ENCODE data around the gene HECTD3. TPM values are rescaled to one million over a fixed set of nuclear protein-coding genes. Genes with fewer than 3 reads are reported as not detected.

HECTD3 gene
- total and polyA plus RNA-seq, 8 donors = 15.6 to 104 (median 28.8) TPM

DNA sequence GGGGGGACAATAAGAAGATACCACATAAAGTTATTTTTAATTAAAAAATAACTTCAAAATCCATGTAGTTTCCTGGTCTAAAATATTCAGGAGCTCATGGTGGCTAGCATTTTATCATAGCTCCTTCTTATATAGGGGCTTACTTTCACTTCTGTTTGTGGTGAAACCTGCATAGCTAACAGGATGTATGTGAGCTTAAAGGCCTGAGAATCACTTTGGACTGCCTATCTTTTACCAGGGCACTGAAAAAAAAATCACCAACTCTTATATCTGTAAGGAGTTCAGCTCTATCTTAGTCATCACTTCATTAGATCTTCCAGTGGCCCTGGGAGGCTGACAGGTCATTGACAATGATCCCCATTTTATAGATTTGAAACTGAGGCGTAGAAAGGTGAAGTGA lies 22.2 kb upstream of the HECTD3 start:
- TF ChIP-seq POLR2AphosphoS5 (IDR thresholded peaks at IDR 0.05) (no peak), POLR2A (IDR thresholded peaks at IDR 0.05) (no peak), EP300 (IDR thresholded peaks at IDR 0.05) (no peak)
- TF ChIP-seq, protein P1, sequence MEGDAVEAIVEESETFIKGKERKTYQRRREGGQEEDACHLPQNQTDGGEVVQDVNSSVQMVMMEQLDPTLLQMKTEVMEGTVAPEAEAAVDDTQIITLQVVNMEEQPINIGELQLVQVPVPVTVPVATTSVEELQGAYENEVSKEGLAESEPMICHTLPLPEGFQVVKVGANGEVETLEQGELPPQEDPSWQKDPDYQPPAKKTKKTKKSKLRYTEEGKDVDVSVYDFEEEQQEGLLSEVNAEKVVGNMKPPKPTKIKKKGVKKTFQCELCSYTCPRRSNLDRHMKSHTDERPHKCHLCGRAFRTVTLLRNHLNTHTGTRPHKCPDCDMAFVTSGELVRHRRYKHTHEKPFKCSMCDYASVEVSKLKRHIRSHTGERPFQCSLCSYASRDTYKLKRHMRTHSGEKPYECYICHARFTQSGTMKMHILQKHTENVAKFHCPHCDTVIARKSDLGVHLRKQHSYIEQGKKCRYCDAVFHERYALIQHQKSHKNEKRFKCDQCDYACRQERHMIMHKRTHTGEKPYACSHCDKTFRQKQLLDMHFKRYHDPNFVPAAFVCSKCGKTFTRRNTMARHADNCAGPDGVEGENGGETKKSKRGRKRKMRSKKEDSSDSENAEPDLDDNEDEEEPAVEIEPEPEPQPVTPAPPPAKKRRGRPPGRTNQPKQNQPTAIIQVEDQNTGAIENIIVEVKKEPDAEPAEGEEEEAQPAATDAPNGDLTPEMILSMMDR (IDR thresholded peaks at IDR 0.05) = no peak
- peaks cover 0 to 30% (median 16%) of the 10 kb centered on the region in 4 donors for H3K36me3 ChIP-seq
- WGBS, 5 donors = 90 to 100% (median 99%) methylated on average over 1 of the region's 1 CpG
- no peaks in the 10 kb centered on the region for H3K4me1 ChIP-seq
- H3K27ac ChIP-seq = no peak overlapping the region
- no peak for DNase-seq
- no peak overlapping the region for H3K4me3 ChIP-seq
- H3K9me3 ChIP-seq = no peaks in the 10 kb centered on the region
- H3K27me3 ChIP-seq = no peaks in the 10 kb centered on the region
- intact Hi-C loops (cut with DNase I; ENCODE audit: low total_unique reads) = no loop called here

DNA sequence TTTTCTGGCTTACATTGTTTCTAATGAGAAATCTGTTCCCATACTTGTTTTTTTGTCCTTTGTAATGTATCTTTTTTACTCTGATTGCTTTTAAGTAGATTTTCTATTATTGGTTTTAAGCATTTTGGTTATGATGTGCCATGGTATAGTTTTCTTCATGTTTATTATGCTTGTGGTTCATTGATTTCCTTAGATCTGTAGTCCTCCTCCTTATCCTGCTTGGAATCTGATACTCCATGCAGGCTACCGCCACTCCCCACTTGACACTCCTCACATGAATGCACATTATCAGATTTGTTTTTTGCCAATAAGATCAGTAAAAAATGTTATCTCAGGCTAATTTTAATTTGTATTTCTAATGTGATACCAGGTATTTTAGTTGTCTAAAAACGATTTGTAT lies 21.7 kb upstream of the HECTD3 start:
- Histone ChIP-seq H3K27me3 (no peaks in the 10 kb centered on the region), H3K4me3 (no peak overlapping the region), H3K9me3 (no peaks in the 10 kb centered on the region), H3K4me1 (no peaks in the 10 kb centered on the region), H3K27ac (no peak overlapping the region), H3K36me3 (peaks cover 0 to 30% (median 16%) of the 10 kb centered on the region in 4 donors)
- intact Hi-C loops (cut with DNase I; ENCODE audit: low total_unique reads) = no loop called here
- DNase-seq = no peak
- TF ChIP-seq POLR2A (IDR thresholded peaks at IDR 0.05) = no peak
- TF ChIP-seq, protein P1 (IDR thresholded peaks at IDR 0.05) = no peak
- no peak for TF ChIP-seq POLR2AphosphoS5 (IDR thresholded peaks at IDR 0.05)
- TF ChIP-seq EP300 (IDR thresholded peaks at IDR 0.05) = no peak
- WGBS, 5 donors = 62 to 81% (median 66%) methylated on average over 2 of the region's 2 CpGs

DNA sequence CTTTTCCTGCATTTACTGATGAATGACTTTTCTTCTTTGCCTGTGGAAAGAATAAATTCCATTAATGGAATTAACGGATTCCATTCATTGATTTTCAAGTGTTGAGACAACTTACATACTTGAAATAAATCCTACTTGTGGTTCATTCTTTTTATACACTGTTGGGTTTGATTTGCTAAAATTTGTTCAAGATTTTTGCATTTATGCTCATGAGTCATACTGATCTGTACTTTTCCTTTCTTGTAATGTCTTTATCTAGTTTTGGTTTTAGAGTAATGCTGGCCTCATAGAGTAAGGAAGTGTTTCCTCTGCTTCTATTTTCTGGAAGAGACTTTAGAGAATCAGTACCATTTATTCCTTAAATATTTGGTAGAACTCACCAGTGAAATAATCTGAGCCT lies 15.3 kb upstream of the HECTD3 start:
- H3K27ac ChIP-seq = no peak overlapping the region
- intact Hi-C loops (cut with DNase I; ENCODE audit: low total_unique reads) = no loop called here
- TF ChIP-seq EP300 (IDR thresholded peaks at IDR 0.05) = no peak
- DNase-seq = no peak
- H3K4me3 ChIP-seq = no peak overlapping the region
- no peaks in the 10 kb centered on the region for H3K36me3 ChIP-seq
- no peaks in the 10 kb centered on the region for H3K27me3 ChIP-seq
- no peaks in the 10 kb centered on the region for H3K4me1 ChIP-seq
- H3K9me3 ChIP-seq = no peaks in the 10 kb centered on the region
- 90 to 95% (median 94%) methylated on average over 1 of the region's 1 CpG for WGBS, 5 donors

DNA sequence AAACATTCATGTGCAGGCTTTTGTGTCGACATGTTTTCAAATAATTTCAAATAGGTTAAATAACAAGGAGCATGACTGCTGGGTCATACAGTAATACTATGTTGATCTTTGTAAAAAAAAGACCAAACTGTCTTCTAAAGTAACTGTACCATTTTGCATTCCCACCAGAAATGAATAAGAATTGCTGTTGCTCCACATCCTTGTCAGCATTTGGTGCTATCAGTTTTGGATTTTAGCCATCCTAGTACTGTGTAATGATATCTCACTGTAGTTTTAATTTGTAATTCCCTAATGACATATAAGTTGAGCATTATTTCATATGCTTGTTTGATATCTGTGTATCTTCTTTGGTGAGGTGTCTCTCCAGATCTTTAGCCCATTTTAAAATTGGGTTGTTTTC lies 12.5 kb upstream of the HECTD3 start:
- no peaks in the 10 kb centered on the region for H3K27me3 ChIP-seq
- no peak overlapping the region for H3K27ac ChIP-seq
- H3K9me3 ChIP-seq = no peaks in the 10 kb centered on the region
- 92 to 99% (median 93%) methylated on average over 1 of the region's 1 CpG for WGBS, 5 donors
- no peaks in the 10 kb centered on the region for H3K4me1 ChIP-seq
- DNase-seq = no peak
- H3K4me3 ChIP-seq = no peak overlapping the region
- no peaks in the 10 kb centered on the region for H3K36me3 ChIP-seq
- intact Hi-C loops (cut with DNase I; ENCODE audit: low total_unique reads) = no loop called here
- TF ChIP-seq, protein P1 (IDR thresholded peaks at IDR 0.05) = no peak
- no peak for TF ChIP-seq POLR2AphosphoS5 (IDR thresholded peaks at IDR 0.05)
- TF ChIP-seq POLR2A (IDR thresholded peaks at IDR 0.05) = no peak
- no peak for TF ChIP-seq EP300 (IDR thresholded peaks at IDR 0.05)

DNA sequence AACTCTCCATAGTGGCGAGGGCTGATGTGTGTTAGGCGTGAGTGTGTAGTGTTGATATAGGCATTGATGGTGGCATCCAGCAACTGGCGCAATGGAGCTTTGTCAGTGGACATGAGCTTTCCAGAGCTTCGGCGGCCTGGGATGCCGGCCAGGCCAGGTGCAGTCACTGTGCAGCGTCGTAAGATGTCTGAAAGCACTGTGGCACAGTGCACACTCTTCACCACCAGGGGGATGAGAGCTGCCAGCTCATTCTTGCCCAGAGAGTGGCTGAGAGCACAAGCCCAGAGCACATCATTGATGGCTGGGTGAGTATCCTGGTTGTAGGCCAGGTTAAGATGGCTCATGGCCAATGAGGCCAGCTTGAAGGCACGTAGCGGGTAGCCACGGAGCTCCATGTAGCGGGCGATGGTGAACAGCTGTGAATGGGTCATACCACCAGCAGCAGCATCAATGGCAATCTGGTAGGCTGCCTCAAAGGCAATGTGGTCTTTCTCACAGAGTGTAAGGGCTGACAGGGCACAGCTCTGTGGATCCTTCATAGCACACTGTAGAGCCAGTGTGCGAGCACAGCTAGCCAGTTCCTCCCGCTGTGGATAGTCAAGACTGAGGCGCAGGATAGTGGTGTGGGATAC lies 7.6 kb upstream of the HECTD3 start:
- WGBS, 5 donors = 45 to 58% (median 52%) methylated on average over 15 to 16 of the region's 16 CpGs
- no peak overlapping the region for H3K27ac ChIP-seq
- TF ChIP-seq POLR2A (IDR thresholded peaks at IDR 0.05) (no peak), POLR2AphosphoS5 (IDR thresholded peaks at IDR 0.05) (peak in 1 of 3 donors; percentile 60)
- TF ChIP-seq, protein P1 (IDR thresholded peaks at IDR 0.05) = peak in 5 of 7 experiments; percentile 76 to 95 (median 79)
- no peaks in the 10 kb centered on the region for H3K9me3 ChIP-seq
- no peak overlapping the region for H3K4me3 ChIP-seq
- intact Hi-C loops (cut with DNase I; ENCODE audit: low total_unique reads) = loop anchor here (5.0 to 10.0 kb wide), 2 partner anchors 284 to 476 kb away; partner anchors contain the start of gene TESK2
- H3K4me1 ChIP-seq = peaks cover 0 to 15% (median 13%) of the 10 kb centered on the region in 4 donors
- peaks cover 4 to 20% (median 16%) of the 10 kb centered on the region in 4 donors for H3K36me3 ChIP-seq
- no peaks in the 10 kb centered on the region for H3K27me3 ChIP-seq
- peak; percentile 82 for DNase-seq

Data from stomach (tissue), 9 donors.